Ascending aorta (tissue), 2 donors: ENCODE results near the gene DHRSX. TPM values are rescaled to one million over a fixed set of nuclear protein-coding genes. Genes with fewer than 3 reads are reported as not detected.

Source experiments
- DNase-seq, 2 donors: peaks; one replicate each; pipeline ENCODE4 v3.0.0-alpha.2; 2019; ENCODE audit warnings: low spot score in 2 of 2
- H3K27ac ChIP-seq, 2 donors: fragments of 200-600 bp; sonication (generic); one replicate each; pipeline ENCODE4 v1.5.1; 2016 to 2017; ENCODE audit warnings: mild to moderate bottlenecking in 1 of 2
- H3K27me3 ChIP-seq: fragments of 200-600 bp; sonication (generic); one replicate; pipeline ENCODE4 v1.5.1; 2017
- H3K36me3 ChIP-seq, 2 donors: fragments of 200-600 bp; sonication (generic); one replicate each; pipeline ENCODE4 v1.5.1; 2016
- H3K4me1 ChIP-seq, 2 donors: fragments of 200-600 bp; sonication (generic); one replicate each; pipeline ENCODE4 v1.5.1; 2016 to 2017; ENCODE audit warnings: mild to moderate bottlenecking in 1 of 2
- H3K4me3 ChIP-seq, 2 donors: fragments of 200-600 bp; sonication (generic); one replicate each; pipeline ENCODE4 v1.5.1; 2016 to 2017; ENCODE audit warnings: mild to moderate bottlenecking in 1 of 2
- H3K9me3 ChIP-seq, 2 donors: fragments of 200-600 bp; sonication (generic); one replicate each; pipeline ENCODE4 v1.5.1; 2016
- intact Hi-C: fragments of 100-400 bp; cut with DNase I; formaldehyde crosslinking; loops from one replicate; pipeline ENCODE4 v1.15.1; 2023
- total RNA-seq: library from RNA; depleted of rRNA; stranded (reverse); fragments of >200 nt; gene quantifications from one replicate; pipeline ENCODE4 v1.1.0, GENCODE V29; 2016
- TF ChIP-seq, protein P1 (sequence below), 3 experiments: fragments of 200-600 bp in 2 of 3; fragments of 450-650 bp in 1 of 3; sonication (generic) in 2 of 3; IDR thresholded peaks; one replicate each; pipeline ENCODE4 v1.5.1; 2016 to 2019; ENCODE audit warnings: antibody characterized with exemption in 3 of 3, mild to moderate bottlenecking in 1 of 3, moderate library complexity in 1 of 3

DHRSX gene
- total RNA-seq, 1 donor from 2014 or later, result 13.4 TPM

DNA sequence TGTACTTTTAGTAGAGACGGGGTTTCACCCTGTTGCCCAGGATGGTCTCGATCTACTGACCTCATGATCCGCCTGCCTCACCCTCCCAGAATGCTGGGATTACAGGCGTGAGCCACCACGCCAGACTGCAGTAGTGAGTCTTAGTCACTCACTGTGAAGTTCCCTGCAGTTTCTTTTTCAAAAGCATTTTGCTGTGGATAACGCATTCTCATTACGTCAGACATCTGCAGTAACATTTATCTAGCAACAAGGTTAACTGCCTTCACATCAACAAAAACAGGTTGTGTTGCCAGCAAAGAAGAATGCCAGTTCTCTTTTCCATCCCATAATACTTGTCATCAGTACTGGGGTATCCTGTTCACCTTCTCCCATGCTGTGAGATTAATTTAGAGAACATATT is 164.6 kb downstream of the DHRSX start:
- intact Hi-C loops, result no loop called here
- DNase-seq, result no peak
- TF ChIP-seq, protein P1, sequence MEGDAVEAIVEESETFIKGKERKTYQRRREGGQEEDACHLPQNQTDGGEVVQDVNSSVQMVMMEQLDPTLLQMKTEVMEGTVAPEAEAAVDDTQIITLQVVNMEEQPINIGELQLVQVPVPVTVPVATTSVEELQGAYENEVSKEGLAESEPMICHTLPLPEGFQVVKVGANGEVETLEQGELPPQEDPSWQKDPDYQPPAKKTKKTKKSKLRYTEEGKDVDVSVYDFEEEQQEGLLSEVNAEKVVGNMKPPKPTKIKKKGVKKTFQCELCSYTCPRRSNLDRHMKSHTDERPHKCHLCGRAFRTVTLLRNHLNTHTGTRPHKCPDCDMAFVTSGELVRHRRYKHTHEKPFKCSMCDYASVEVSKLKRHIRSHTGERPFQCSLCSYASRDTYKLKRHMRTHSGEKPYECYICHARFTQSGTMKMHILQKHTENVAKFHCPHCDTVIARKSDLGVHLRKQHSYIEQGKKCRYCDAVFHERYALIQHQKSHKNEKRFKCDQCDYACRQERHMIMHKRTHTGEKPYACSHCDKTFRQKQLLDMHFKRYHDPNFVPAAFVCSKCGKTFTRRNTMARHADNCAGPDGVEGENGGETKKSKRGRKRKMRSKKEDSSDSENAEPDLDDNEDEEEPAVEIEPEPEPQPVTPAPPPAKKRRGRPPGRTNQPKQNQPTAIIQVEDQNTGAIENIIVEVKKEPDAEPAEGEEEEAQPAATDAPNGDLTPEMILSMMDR (IDR thresholded peaks at IDR 0.05), result no peak

DNA sequence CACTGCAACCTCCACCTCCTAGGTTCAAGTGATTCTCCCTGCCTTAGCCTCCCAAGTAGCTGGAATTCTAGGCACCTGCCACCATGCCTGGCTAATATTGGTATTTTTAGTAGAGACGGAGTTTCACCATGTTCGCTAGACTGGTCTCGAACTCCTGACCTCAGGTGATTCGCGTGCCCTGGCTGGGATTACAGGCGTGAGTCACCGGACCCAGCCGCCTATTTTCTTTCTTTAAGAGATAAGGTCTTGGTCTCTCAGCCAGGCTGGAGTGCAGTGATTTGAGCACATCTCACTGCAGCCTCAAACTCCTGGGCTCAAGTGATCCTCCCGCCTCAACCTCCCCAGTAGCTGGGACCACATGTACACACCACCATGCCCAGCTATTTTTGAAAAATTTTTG is 166.5 kb downstream of the DHRSX start:
- Histone ChIP-seq H3K27ac (no peak overlapping the region), H3K9me3 (no peaks in the 10 kb centered on the region), H3K4me3 (no peak overlapping the region), H3K4me1 (no peaks in the 10 kb centered on the region), H3K27me3 (no peaks in the 10 kb centered on the region), H3K36me3 (no peaks in the 10 kb centered on the region)
- no peak for DNase-seq
- TF ChIP-seq, protein P1 (IDR thresholded peaks at IDR 0.05), result no peak
- intact Hi-C loops, result loop anchor here (5.0 kb wide), 1 partner anchor 1483 kb away; no protein-coding TSS in a partner anchor

More for the DNA sequence above, 164.6 kb downstream of the DHRSX start:
- Histone ChIP-seq H3K27me3 (no peaks in the 10 kb centered on the region), H3K9me3 (no peaks in the 10 kb centered on the region), H3K4me1 (no peaks in the 10 kb centered on the region), H3K27ac (no peak overlapping the region), H3K4me3 (no peak overlapping the region), H3K36me3 (no peaks in the 10 kb centered on the region)

DNA sequence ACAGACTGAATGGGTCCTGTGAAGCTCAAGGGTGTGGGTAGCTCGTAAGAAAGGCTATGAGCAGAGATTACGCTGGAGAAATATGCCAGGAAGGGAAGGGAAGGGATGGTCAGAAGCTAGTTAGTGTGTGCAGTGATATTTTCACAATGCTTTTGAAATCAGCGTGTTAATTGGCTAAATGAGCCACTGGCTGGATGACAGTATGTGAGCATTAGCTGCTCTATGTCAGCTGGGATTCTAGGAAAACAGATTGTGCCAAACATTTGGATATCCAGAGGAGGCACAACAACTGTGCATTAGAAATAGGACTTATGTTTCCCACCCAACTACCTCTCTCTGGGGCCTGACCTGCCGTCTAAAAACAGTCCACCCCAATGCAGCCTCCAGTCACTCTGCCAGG is 168.5 kb downstream of the DHRSX start:
- no peaks in the 10 kb centered on the region for H3K36me3 ChIP-seq
- no peak overlapping the region for H3K27ac ChIP-seq
- no peak overlapping the region for H3K4me3 ChIP-seq
- TF ChIP-seq, protein P1 (IDR thresholded peaks at IDR 0.05), result no peak
- intact Hi-C loops, result loop anchor here (5.0 kb wide), 1 partner anchor 1485 kb away; no protein-coding TSS in a partner anchor
- H3K9me3 ChIP-seq, result no peaks in the 10 kb centered on the region
- H3K4me1 ChIP-seq, result no peaks in the 10 kb centered on the region
- H3K27me3 ChIP-seq, result no peaks in the 10 kb centered on the region
- DNase-seq, result no peak

DNA sequence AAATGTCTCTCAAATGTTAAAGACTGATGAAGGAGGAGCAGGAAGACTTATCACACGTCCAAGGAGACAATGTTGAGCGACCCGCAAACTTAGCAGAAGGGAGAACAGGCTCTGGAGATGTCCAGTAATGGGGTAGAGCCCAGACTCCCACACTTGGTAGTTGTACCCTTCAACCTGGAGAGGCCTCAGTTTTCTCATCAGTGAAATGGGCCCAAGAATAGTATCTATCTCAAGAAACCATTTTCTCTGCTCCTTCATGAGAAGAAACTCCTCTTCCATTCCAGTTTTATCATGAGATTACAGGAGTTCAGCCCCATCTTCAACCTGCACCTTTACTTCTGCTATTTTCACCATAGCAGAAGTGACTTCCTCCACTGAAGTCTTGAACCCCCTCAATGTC is 169.9 kb downstream of the DHRSX start:
- Histone ChIP-seq H3K27me3 (no peaks in the 10 kb centered on the region), H3K36me3 (no peaks in the 10 kb centered on the region), H3K4me3 (no peak overlapping the region), H3K27ac (no peak overlapping the region), H3K4me1 (no peaks in the 10 kb centered on the region), H3K9me3 (no peaks in the 10 kb centered on the region)
- intact Hi-C loops, result loop anchor here (5.0 kb wide), 1 partner anchor 1486 kb away; no protein-coding TSS in a partner anchor
- TF ChIP-seq, protein P1 (IDR thresholded peaks at IDR 0.05), result no peak
- DNase-seq, result no peak

DNA sequence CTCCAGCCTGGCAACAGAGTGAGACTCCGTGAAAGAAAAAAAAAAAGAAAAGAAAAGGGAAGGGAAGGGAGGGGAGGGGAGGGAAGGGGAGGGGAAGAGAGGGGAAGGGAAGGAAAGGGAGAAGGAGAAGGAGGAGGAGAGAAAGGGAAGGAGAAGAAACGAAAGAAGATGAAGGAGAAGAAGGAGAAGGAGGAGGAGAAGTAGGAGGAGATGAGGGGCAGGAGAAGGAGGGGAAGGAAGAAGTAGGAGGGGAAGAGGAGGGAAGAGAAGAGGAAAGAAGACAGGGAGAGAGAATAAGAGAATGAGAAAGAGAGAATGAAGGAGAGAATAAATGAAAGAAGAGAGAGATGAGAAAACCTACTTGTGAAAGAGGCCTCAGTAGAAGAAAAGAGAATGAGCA is 170.3 kb downstream of the DHRSX start:
- intact Hi-C loops, result loop anchor here (5.0 kb wide), 1 partner anchor 1487 kb away; no protein-coding TSS in a partner anchor
- TF ChIP-seq, protein P1 (IDR thresholded peaks at IDR 0.05), result no peak
- Histone ChIP-seq H3K27ac (no peak overlapping the region), H3K9me3 (no peaks in the 10 kb centered on the region), H3K4me1 (no peaks in the 10 kb centered on the region), H3K36me3 (no peaks in the 10 kb centered on the region), H3K27me3 (no peaks in the 10 kb centered on the region), H3K4me3 (no peak overlapping the region)
- DNase-seq, result no peak

DNA sequence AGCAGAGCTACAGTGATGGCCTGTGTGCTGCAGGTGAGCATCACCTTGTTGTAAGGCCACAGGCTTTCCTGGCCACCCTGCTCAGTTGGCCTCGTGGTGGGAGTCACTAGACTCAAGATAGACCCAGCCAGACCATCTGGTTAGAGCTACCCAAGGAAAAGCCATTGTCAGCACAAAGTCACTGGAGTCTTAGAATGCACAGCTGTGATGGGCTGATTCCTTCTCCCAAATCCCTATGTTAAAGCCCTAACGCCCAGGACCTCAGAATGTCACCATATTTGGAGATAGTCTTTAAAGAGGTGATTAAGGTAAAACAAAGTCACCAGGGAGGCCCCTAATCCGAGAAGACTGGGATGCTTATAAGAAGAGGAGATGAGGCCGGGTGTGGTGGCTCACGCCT is 173.4 kb downstream of the DHRSX start:
- no peaks in the 10 kb centered on the region for H3K36me3 ChIP-seq
- no peaks in the 10 kb centered on the region for H3K4me1 ChIP-seq
- TF ChIP-seq, protein P1 (IDR thresholded peaks at IDR 0.05), result no peak
- intact Hi-C loops, result loop anchor here (5.0 to 10.0 kb wide), 4 partner anchors 175 to 1335 kb away; partner anchors contain the start of genes DHRSX, SLC25A6 and ZBED1
- no peak for DNase-seq
- no peak overlapping the region for H3K4me3 ChIP-seq
- H3K27ac ChIP-seq, result no peak overlapping the region
- H3K27me3 ChIP-seq, result no peaks in the 10 kb centered on the region
- no peaks in the 10 kb centered on the region for H3K9me3 ChIP-seq
